ENCODE data around the gene MSANTD1. TPM values are rescaled to one million over a fixed set of nuclear protein-coding genes. Genes with fewer than 3 reads are reported as not detected.

Gene MSANTD1
- total and polyA plus RNA-seq, 4 donors: 0.05 to 1.2 (median 0.23) TPM; not detected in 1

DNA sequence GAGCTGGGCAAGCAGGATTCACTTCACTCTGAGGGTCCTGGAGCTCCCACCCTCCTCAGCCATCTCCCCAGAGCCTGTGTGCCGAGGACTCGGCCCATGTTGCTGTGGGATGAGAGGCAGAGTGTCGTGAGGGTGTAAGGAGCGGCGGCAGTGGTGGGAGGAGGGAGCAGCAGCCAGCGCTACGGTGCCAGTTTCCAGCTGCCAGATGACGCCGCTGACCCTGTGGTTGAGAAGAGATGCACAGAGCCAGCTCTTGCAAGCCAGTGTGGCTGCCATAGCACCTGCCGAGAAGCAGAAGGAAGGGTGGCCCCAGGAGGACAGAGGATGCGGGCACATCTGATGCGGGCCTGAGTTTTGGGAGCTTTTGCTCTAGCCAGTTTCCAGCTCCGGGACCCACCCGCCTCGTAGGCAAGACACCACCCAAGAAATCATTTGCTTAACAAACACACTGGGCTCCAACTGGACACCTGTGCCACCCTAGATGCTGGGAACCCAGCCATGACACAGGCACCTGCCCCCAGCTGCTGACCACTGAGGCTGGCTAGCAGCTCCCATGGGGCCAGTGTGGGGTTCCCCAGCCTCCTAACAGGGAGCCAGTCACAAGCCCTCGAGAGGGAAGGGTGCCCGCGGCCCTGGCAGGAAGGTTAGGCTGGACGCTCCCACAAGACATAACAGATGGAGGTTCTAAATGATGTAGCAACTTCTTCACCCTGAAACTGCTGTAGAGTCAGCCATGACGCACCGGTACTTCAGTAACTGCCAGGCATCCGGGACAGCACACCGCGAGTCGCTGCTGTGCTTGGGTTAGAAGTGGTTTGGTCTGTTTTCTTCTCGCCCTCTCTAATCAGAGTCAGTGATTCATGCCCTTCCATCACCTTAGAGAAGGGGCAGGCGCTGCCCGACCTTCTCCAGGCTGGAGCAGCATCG is 8.9 kb downstream of the MSANTD1 start:
- TF ChIP-seq GABPA (IDR thresholded peaks at IDR 0.05 in 1 of 2, conservative IDR thresholded peaks at IDR 0.05 in 1 of 2) (no peak), YY1 (IDR thresholded peaks at IDR 0.05) (no peak)
- TF ChIP-seq, protein P1, sequence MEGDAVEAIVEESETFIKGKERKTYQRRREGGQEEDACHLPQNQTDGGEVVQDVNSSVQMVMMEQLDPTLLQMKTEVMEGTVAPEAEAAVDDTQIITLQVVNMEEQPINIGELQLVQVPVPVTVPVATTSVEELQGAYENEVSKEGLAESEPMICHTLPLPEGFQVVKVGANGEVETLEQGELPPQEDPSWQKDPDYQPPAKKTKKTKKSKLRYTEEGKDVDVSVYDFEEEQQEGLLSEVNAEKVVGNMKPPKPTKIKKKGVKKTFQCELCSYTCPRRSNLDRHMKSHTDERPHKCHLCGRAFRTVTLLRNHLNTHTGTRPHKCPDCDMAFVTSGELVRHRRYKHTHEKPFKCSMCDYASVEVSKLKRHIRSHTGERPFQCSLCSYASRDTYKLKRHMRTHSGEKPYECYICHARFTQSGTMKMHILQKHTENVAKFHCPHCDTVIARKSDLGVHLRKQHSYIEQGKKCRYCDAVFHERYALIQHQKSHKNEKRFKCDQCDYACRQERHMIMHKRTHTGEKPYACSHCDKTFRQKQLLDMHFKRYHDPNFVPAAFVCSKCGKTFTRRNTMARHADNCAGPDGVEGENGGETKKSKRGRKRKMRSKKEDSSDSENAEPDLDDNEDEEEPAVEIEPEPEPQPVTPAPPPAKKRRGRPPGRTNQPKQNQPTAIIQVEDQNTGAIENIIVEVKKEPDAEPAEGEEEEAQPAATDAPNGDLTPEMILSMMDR (IDR thresholded peaks at IDR 0.05; ENCODE audit: low read depth, low read length, missing input control): no peak
- H3K4me3 ChIP-seq (ENCODE audit: low read depth in 1 of 3, low read length in 3 of 3): no peak overlapping the region
- no peak overlapping the region for H3K27ac ChIP-seq (ENCODE audit: low read depth in 1 of 2, low read length in 2 of 2)
- peaks cover 0 to 3% (median 0%) of the 10 kb centered on the region in 4 donors for H3K36me3 ChIP-seq (ENCODE audit: control insufficient read depth in 4 of 4, insufficient read depth in 3 of 4, low read depth in 1 of 4, low read length in 3 of 4)
- H3K9me3 ChIP-seq (ENCODE audit: control insufficient read depth in 4 of 4, low read length in 3 of 4): no peaks in the 10 kb centered on the region
- H3K4me1 ChIP-seq (ENCODE audit: control insufficient read depth in 4 of 4, insufficient read depth in 4 of 4, low read length in 3 of 4): no peaks in the 10 kb centered on the region
- no peaks in the 10 kb centered on the region for H3K27me3 ChIP-seq (ENCODE audit: control insufficient read depth in 4 of 4, insufficient read depth in 4 of 4, low read length in 3 of 4)
- DNase-seq (ENCODE audit: low spot score): peak; percentile 30
- no peak overlapping the region for H3K9ac ChIP-seq (ENCODE audit: low read depth in 1 of 2, low read length in 2 of 2)
- 88% methylated on average over 29 of the region's 29 CpGs for WGBS

DNA sequence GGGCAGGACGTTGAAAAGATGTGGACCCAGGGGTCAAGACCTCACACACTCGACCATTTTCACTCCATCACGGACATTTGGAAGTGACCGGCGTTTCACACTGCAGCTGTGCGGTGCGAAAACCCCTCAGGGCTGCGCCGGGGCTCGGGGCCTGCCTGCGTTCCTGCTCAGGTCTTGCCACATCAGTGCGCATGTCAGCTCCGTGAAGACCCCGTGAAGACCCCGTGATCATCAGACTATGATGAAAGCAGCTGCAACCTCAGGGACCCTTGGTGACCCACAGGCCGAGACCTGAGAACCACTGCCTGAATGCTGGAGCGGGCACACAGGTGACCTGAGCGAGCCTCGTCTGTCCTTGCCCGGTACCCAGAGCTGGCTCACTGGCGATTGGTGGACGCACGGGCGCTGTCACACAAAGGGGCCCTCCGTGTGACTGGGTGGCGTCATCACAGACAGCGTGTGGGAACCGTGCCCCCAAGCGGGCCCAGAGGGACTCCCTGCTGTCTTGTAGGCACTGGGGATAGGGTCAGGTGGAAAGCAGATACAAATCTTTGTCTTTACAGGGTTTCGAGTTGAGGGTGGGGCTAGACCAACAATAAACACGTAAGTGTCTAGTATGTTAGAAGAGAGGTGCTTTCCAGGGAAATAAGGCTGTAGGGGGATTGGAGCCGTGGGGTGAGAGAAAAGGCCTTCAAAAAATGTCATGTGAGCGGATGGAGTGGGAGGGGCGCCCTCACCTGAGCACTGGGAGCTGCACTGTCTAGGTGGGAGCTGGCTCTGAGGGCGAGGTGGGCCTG is 12.7 kb downstream of the MSANTD1 start:
- DNase-seq (ENCODE audit: low spot score): no peak
- 89% methylated on average over 35 of the region's 35 CpGs for WGBS

More for the DNA sequence above, 12.7 kb downstream of the MSANTD1 start:
- H3K9ac ChIP-seq (ENCODE audit: low read depth in 1 of 2, low read length in 2 of 2): no peak overlapping the region
- H3K4me3 ChIP-seq (ENCODE audit: low read depth in 1 of 3, low read length in 3 of 3): no peak overlapping the region
- TF ChIP-seq, protein P1 (IDR thresholded peaks at IDR 0.05; ENCODE audit: low read depth, low read length, missing input control): no peak
- TF ChIP-seq, protein P2, sequence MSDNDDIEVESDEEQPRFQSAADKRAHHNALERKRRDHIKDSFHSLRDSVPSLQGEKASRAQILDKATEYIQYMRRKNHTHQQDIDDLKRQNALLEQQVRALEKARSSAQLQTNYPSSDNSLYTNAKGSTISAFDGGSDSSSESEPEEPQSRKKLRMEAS (IDR thresholded peaks at IDR 0.05): no peak
- TF ChIP-seq RAD21 (IDR thresholded peaks at IDR 0.05) (no peak), SP1 (IDR thresholded peaks at IDR 0.05) (no peak), NR2F2 (IDR thresholded peaks at IDR 0.05) (no peak), JUND (IDR thresholded peaks at IDR 0.05) (no peak), HNF4A (conservative IDR thresholded peaks at IDR 0.05) (no peak)
- no peak overlapping the region for H3K27ac ChIP-seq (ENCODE audit: low read depth in 1 of 2, low read length in 2 of 2)
- H3K9me3 ChIP-seq (ENCODE audit: control insufficient read depth in 4 of 4, low read length in 3 of 4): no peaks in the 10 kb centered on the region
- H3K4me1 ChIP-seq (ENCODE audit: control insufficient read depth in 4 of 4, insufficient read depth in 4 of 4, low read length in 3 of 4): no peaks in the 10 kb centered on the region
- no peaks in the 10 kb centered on the region for H3K27me3 ChIP-seq (ENCODE audit: control insufficient read depth in 4 of 4, insufficient read depth in 4 of 4, low read length in 3 of 4)
- no peaks in the 10 kb centered on the region for H3K36me3 ChIP-seq (ENCODE audit: control insufficient read depth in 4 of 4, insufficient read depth in 3 of 4, low read depth in 1 of 4, low read length in 3 of 4)
